ELR (cell line): ENCODE results near the gene ZKSCAN4.

Experiments used
- DNase-seq: peaks from one replicate; pipeline ENCODE4 v3.0.0-alpha.2; 2015; ENCODE audit warnings: low read depth

ZKSCAN4 gene

GRCh38 chr6:28248916-28249315 lies 3.2 kb downstream of the ZKSCAN4 start:
- DNase-seq: no peak

- no peak for DNase-seq
Observed at GRCh38 chr6:28245206-28245941, 6.7 kb downstream of the ZKSCAN4 start.

- DNase-seq: no peak
Observed at GRCh38 chr6:28243946-28244345, 8.1 kb downstream of the ZKSCAN4 start.

GRCh38 chr6:28240471-28240870 lies 11.6 kb downstream of the ZKSCAN4 start:
- DNase-seq: no peak

DNA sequence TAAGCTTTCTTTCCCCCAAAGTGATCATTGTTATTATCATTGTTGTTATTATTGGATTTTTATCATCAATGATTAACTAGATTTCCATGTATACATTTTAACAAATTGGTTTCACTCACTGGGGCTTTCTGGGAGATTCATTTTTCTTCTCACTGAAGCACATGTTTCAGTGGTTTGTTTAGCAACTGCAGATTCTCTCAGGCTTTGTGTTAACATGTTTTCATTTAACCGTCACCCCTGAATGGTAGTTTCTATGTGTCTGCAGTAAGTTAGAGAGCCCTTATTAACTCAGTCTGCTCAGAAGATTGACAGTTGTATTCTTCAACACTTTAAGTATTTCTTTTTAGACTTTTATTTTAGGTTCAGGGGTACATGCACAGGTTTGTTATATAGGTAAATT lies 12.4 kb downstream of the ZKSCAN4 start:
- no peak for DNase-seq

DNA sequence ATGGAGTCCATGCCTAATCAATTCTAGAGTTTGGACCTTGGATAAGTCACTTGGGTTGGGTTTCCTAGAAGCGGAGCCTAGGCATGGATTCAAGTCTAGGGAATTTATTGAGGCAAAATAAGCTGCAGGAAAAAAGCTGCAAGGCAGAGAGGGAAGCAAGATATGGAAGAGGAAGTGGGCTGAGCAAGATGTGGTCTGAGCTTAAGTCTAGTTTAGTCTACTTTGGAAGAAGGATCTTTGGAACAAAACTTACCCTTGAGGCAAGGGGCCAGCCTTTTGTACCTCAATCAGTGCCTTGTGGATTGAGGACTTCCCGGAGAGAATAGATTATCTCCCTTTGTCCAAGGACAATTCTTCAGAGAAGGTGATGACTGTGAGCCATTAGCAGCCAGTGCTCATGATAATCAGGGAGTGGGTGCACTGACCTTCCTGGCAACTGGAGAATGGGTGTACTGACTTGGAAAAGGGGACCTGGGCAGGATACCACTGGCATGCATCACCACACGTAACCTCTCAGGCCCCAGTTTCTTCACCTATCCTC lies 16.1 kb downstream of the ZKSCAN4 start:
- no peak for DNase-seq

DNA sequence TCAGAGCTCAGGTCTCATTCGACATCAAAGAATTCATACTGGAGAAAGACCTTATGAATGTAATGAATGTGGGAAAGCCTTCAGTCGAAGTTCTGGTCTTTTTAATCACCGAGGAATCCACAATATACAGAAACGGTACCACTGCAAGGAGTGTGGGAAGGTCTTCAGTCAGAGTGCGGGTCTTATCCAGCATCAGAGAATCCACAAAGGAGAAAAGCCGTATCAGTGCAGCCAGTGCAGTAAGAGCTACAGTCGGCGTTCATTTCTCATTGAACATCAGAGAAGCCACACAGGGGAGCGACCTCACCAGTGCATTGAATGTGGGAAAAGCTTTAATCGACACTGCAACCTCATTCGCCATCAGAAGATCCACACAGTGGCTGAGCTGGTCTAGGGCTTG lies 19.3 kb downstream of the ZKSCAN4 start:
- no peak for DNase-seq

GRCh38 chr6:28226460-28226859 lies 25.6 kb downstream of the ZKSCAN4 start:
- DNase-seq: no peak

- peak; percentile 96 for DNase-seq
Observed at GRCh38 chr6:28225056-28225834, 26.8 kb downstream of the ZKSCAN4 start, which contains the start of gene ZSCAN9. Gene ZSCAN9 (plus strand): TSS chr6:28225275. CDS start chr6:28227085, 1,810 bp downstream.

DNA sequence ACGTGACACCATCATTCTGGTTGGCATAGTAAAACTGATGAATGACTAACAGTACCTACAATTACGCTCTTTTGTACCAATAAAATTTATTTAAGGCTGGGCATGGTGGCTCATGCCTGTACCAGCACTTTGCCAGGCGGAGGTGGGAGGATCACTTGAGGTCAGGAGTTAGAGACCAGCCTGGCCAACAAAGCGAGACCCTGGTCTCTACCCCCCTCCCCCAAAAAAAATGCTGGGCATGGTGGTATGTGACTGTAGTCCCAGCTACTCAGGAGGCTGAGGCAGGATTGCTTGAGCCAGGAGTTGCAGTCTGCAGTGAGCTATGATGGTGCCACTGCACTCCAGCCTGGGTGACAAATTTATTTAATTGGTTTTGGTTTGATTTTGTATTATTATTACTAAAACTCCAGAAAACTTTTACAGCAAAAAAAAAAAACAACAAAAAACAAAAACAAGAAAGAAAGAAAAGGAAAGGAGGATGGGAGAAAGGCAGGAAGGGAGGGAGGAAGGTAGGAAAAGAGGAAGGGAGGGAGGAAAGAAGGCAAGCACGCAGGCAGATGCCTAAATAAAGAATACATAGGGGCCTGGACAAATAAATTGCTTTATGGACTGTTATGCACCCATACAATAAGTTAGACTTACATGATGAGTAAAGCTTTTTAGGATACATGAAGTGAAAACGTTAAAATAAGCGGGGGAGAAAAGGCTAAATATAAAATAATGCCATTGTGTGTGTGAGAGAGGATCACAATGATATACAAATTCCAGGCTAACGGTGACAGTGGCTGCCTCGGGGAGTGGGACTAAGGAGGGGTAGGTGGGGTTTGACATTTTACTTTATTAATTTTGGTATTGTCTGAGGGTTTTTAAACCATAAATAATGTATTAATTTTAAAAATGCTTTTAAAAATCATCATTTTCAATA lies 27.7 kb downstream of the ZKSCAN4 start:
- DNase-seq: no peak

DNA sequence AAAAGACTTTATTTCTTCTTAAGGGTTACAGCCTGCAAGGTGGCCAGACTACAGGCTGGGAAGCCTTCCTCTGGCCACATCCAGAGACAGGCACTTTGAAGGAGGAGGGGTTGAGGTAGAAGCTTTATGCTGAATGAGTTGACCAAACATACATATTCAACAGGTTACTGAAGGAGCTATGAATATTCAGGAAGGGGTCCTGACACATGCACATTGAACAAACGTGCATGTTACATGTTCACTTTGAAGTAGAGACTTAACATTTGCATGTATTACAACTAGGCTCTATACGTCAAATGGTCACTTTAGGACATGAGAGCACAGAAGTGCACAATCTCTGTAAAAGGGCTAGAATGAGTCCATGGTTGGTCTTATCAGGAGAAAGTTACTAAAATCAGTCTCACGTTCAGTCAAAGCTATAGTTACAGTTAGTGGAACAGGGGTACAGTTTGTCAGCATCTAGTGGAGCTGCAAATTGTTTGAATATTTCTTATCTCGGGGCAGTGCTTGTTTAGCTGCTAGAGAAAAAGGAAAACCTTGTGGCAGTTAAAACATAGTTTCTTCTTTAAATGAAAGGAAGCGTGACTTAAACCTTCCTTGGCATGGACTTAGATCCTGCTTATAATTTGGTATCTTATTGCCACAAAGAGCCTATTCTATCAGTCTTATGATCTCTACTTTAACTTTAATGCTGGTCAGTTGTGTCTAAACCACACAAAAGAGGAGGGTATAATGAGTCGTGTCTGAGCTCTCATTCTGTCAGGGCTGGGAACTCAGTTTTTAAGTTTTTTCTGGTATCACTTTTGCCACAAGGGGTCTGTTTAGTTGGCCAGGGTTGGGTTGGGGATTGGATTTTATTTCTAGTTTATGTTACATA lies 31.6 kb downstream of the ZKSCAN4 start:
- peak; percentile 69 for DNase-seq

GRCh38 chr6:28218312-28219248 lies 33.5 kb downstream of the ZKSCAN4 start:
- peak; percentile 78 for DNase-seq

GRCh38 chr6:28217890-28218289 lies 34.2 kb downstream of the ZKSCAN4 start:
- DNase-seq: no peak

DNA sequence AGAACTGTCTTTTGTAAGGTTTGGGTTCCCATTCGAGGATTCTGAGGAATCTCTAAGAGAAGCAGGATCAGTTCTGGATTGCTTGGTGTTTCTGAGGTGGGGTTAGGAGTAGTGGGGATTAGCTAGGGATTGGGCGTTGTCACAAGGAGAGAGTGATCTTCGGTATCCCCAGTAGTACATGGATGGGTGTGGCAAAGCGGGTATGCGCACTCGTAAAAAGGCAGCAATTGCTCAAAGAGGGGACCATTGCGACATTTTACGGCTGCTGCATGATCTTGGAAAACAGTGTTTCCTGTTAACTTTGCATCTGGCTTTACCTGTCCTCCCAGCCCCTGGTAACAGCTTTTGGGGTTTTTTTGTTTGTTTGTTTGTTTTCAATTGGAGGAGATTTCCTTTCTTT lies 36.6 kb downstream of the ZKSCAN4 start:
- peak; percentile 20 for DNase-seq

GRCh38 chr6:28213213-28213523 lies 38.9 kb downstream of the ZKSCAN4 start:
- no peak for DNase-seq

DNA sequence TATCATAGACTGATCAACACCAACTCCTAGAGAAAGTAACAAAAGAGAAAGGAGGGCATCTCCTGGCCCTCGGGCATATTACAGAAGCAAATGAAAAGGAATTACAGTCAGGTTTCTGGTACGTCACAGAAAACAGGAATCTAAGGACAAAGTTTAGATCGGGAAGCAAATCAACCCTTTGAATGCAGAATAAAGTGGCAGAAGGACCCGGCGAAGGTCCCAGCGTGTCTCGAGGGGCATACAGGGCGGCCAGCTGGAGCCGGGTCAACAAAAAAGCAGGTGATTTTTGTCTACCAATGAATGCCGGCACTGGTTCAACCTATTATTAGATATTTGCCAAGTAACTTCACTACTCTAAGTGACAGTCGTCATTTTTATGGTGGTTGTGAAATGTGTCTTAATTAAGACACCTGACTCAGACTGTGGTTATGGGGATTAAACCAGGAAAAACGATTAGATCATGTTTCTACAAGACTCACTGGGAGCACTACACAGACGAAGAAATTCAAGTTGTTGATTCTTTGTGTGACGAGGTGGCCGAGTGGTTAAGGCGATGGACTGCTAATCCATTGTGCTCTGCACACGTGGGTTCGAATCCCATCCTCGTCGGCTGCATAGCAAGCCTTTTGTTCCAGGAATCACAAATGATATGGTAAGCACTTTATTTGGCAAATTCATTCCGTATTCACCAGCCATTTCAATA lies 39.4 kb downstream of the ZKSCAN4 start:
- peak; percentile 88 for DNase-seq

- DNase-seq: no peak
Observed at GRCh38 chr6:28211840-28212509, 40.1 kb downstream of the ZKSCAN4 start.

DNA sequence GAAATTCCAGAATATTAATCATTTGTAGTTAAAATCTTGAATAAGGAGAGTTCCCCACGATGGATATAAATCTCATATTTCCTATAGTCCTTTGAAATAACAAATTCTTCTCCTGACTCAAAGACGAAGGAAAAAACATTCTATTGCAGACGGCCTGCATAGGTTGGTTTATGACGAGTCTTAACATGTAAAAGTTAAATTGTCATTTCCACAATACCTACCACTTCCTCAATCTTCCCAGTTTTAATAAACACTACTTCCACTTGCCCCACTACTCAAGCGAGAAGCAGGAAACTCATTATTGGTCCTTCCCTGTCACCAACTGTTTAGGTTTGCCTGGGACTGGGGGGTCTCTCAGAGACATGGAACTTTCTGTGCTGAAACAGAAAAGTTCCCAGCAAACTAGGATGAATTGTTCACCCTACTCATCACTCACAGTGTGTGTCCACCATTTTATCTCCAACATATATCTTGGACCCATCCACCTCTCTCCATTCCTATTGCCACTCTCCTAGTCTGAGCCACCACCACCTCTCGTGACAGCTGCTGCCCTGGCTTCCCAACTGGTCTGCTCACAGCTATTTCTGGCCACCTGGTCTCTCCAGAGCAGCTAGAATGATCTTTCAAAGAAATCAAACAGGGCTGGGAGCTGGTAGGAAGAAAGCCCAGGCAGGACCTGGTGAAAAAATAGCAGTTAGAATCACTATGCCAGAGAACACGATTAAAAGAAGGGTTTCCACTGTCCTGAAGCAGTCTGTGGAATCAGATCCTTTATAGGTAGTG lies 42.1 kb downstream of the ZKSCAN4 start:
- DNase-seq: no peak
